Neural progenitor cell (in vitro differentiated cells): ENCODE results near the gene PSD2.

ENCODE experiments used
- CTCF ChIP-seq: fragments of 200-600 bp; sonication (generic); IDR thresholded peaks from 2 replicates; pipeline ENCODE4 v1.5.1; 2017; ENCODE audit warnings: antibody characterized with exemption, mild to moderate bottlenecking
- EZH2 ChIP-seq: fragments of 200-600 bp; sonication (generic); IDR thresholded peaks from 2 replicates; pipeline ENCODE4 v1.6.1; 2017; ENCODE audit warnings: antibody characterized with exemption, mild to moderate bottlenecking, moderate library complexity
- EZH2phosphoT487 ChIP-seq: fragments of 200-600 bp; sonication (generic); IDR thresholded peaks from 2 replicates; pipeline ENCODE4 v1.6.1; 2017; ENCODE audit warnings: antibody characterized with exemption

- TF ChIP-seq EZH2 (no peak), CTCF (no peak), EZH2phosphoT487 (no peak)
Observed at GRCh38 chr5:139870677-139871076, 75.1 kb downstream of the PSD2 start.
